B cell (primary cell): ENCODE data around the gene POLR1G. TPM values are rescaled to one million over a fixed set of nuclear protein-coding genes. Genes with fewer than 3 reads are reported as not detected.
A peak's percentile ranks its signal among the peaks of the same experiment; 100 is the strongest.
"Not testable (repeated sequence)": the region's sequence is repeated elsewhere in the genome, so short reads cannot be mapped to it uniquely, and the experiment has no call there.

Source experiments
- ATAC-seq: fragments of 200-7000 bp; cut with Tn5 transposase; one replicate; pipeline ENCODE4 v1.10.0; 2021; ENCODE audit warnings: low read depth, mild to moderate bottlenecking, moderate number of reproducible peaks, moderate library complexity
- CTCF ChIA-PET: fragments of 350-600 bp; sonication (Branson Sonifier 250); formaldehyde crosslinking; loops from one replicate; lab custom pipeline; 2021; ENCODE audit warnings: antibody characterized with exemption, inconsistent platforms; lab: Charles Lee
- POLR2A ChIA-PET: fragments of 350-600 bp; sonication (Branson Sonifier 250); formaldehyde crosslinking; loops from one replicate; lab custom pipeline; 2021; ENCODE audit warnings: antibody characterized with exemption; lab: Charles Lee
- DNase-seq: peaks from one replicate; pipeline ENCODE4 v3.0.0; 2013
- H2AFZ ChIP-seq: 2 replicates; pipeline ENCODE4 v1.6.1; 2012; ENCODE audit warnings: mild to moderate bottlenecking, low read depth, low read length; ENCODE audit not compliant: insufficient read depth, poor library complexity, severe bottlenecking
- H3K27ac ChIP-seq, 2 donors: 1 replicate in 1 of 2; 2 replicates in 1 of 2; pipeline ENCODE4 v1.5.1; 2012 to 2013; ENCODE audit warnings: low read length in 2 of 2, mild to moderate bottlenecking in 2 of 2, moderate library complexity in 1 of 2
- H3K27me3 ChIP-seq, 4 experiments: fragments of 200-600 bp in 1 of 4; sonication (generic) in 1 of 4; replicated peaks in 1 of 4; 1 replicate in 2 of 4; 2 replicates in 2 of 4; pipeline versions ENCODE4 v1.6.1 to v1.7.0; 2013 to 2016; ENCODE audit warnings: low read length in 3 of 4, mild to moderate bottlenecking in 2 of 4, mixed read lengths in 1 of 4, moderate library complexity in 1 of 4; ENCODE audit not compliant: insufficient read depth in 4 of 4, control insufficient read depth in 3 of 4; ENCODE audit errors: control extremely low read depth in 1 of 4
- H3K36me3 ChIP-seq, 2 experiments: replicated peaks in 1 of 2; 1 replicate in 1 of 2; 2 replicates in 1 of 2; pipeline versions ENCODE4 v1.6.1 to v1.7.1; 2013; ENCODE audit warnings: low read length in 1 of 2; ENCODE audit not compliant: insufficient read depth in 2 of 2, control insufficient read depth in 1 of 2; ENCODE audit errors: control extremely low read depth in 1 of 2, extremely low read depth in 1 of 2
- H3K4me1 ChIP-seq, 2 donors: fragments of 200-600 bp in 1 of 2; sonication (generic) in 1 of 2; 1 replicate in 1 of 2; 2 replicates in 1 of 2; pipeline versions ENCODE4 v1.5.1 to v1.6.1; 2013 to 2017; ENCODE audit warnings: low read length in 2 of 2; ENCODE audit not compliant: control insufficient read depth in 2 of 2, insufficient read depth in 2 of 2
- H3K4me2 ChIP-seq: replicated peaks from 2 replicates; pipeline ENCODE3; 2012; ENCODE audit warnings: mild to moderate bottlenecking, low read depth, low read length; ENCODE audit not compliant: poor library complexity, severe bottlenecking
- H3K4me3 ChIP-seq, 5 experiments: fragments of 200-600 bp in 1 of 5; sonication (generic) in 1 of 5; 1 replicate in 3 of 5; 2 replicates in 2 of 5; pipeline versions ENCODE4 v1.5.1 to v1.7.0; 2011 to 2016; ENCODE audit warnings: low read length in 4 of 5, mild to moderate bottlenecking in 4 of 5, low read depth in 2 of 5, control low read depth in 1 of 5, moderate library complexity in 1 of 5; ENCODE audit not compliant: insufficient read depth in 1 of 5; ENCODE audit errors: control extremely low read depth in 1 of 5, extremely low read depth in 1 of 5
- H3K79me2 ChIP-seq: fragments of 200-600 bp; sonication (generic); one replicate; pipeline ENCODE4 v1.6.0; 2016; ENCODE audit warnings: low read length; ENCODE audit not compliant: control insufficient read depth, insufficient read depth
- H3K9ac ChIP-seq: fragments of 200-600 bp; sonication (generic); 2 replicates; pipeline ENCODE4 v1.6.1; 2017; ENCODE audit warnings: mild to moderate bottlenecking, low read length, moderate library complexity
- H3K9me3 ChIP-seq, 3 donors: one replicate each; pipeline versions ENCODE4 v1.6.1 to v1.7.1; 2013; ENCODE audit warnings: low read length in 2 of 3; ENCODE audit not compliant: control insufficient read depth in 2 of 3, insufficient read depth in 1 of 3; ENCODE audit errors: control extremely low read depth in 1 of 3
- H4K20me1 ChIP-seq: 2 replicates; pipeline ENCODE4 v1.6.0; 2012; ENCODE audit warnings: mild to moderate bottlenecking, low read length; ENCODE audit not compliant: insufficient read depth, control insufficient read depth, poor library complexity, severe bottlenecking
- H3K27ac Mint-ChIP-seq: one replicate; pipeline ENCODE4 v1.8.0; 2021; ENCODE audit warnings: mixed read lengths
- H3K27me3 Mint-ChIP-seq: one replicate; pipeline ENCODE4 v1.8.0; 2021; ENCODE audit warnings: mixed read lengths
- H3K4me1 Mint-ChIP-seq: one replicate; pipeline ENCODE4 v1.8.0; 2021; ENCODE audit warnings: mixed read lengths
- H3K4me3 Mint-ChIP-seq: one replicate; pipeline ENCODE4 v1.8.0; 2021; ENCODE audit warnings: mixed read lengths
- H3K9me3 Mint-ChIP-seq: one replicate; pipeline ENCODE4 v1.8.0; 2022; ENCODE audit warnings: mixed read lengths; ENCODE audit not compliant: insufficient read depth
- EZH2 ChIP-seq: IDR thresholded peaks from 2 replicates; pipeline ENCODE4 v1.6.1; 2012; ENCODE audit warnings: borderline replicate concordance, low read depth, mild to moderate bottlenecking, moderate library complexity, low read length; ENCODE audit not compliant: insufficient read depth, poor library complexity, severe bottlenecking
- WGBS: methylation state at CpG from one replicate; pipeline ENCODE4 v1.1.5; 2013; ENCODE audit warnings: missing lambda C conversion rate; ENCODE audit not compliant: insufficient coverage; 5-methylcytosine and 5-hydroxymethylcytosine counted together
- intact Hi-C: fragments of 100-400 bp; cut with micrococcal nuclease; formaldehyde crosslinking; loops from one replicate; pipeline ENCODE4 v1.10.0; 2022
- polyA plus RNA-seq: library from polyadenylated mRNA; depleted of rRNA; stranded (reverse); fragments of >200 nt; gene quantifications from 2 replicates; pipeline ENCODE4 v1.2.3, GENCODE V29; 2012
- total RNA-seq, 2 donors: library from RNA; stranded (reverse); fragments of 120-200 nt in 1 of 2; gene quantifications; 1 replicate in 1 of 2; 2 replicates in 1 of 2; pipeline versions ENCODE4 v1.2.3 to v1.2.4, GENCODE V29; 2013 to 2022
- TF ChIP-seq, protein P1 (sequence below): fragments of 200-600 bp; IDR thresholded peaks from one replicate; pipeline ENCODE4 v1.8.0; 2022; ENCODE audit warnings: antibody characterized with exemption, mild to moderate bottlenecking

The POLR1G gene
- total and polyA plus RNA-seq, 2 donors (not counting 1 experiment from before 2014, with no cell fraction given): 2.1 to 4.3 TPM

DNA sequence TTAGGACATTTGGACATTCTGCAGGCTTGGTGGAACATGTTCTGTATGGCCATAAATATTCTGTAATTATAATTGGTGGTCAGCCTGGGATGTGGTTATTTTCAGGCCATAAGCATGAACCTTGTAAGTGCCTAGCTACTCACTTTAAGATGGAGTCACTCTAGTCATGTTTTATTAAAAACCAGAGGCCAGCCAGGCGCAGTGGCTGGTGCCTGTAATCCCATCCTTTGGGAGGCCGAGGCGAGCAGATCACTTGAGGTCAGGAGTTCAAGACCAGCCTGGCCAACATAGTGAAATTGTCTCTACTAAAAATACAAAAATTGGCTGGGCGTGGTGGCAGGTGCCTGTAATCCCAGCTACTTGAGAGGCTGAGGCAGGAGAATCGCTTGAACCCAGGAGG, 1.1 kb downstream of the POLR1G start:
- WGBS: 100% methylated on average over 2 of the region's 5 CpGs
- Mint-ChIP-seq H3K27me3 (peaks cover 13% of the 10 kb centered on the region), H3K4me1 (peaks cover 44% of the 10 kb centered on the region), H3K4me3 (peak overlapping the region; percentile 53)
- intact Hi-C loops: loop anchor here (2.0 to 10.0 kb wide), 4 partner anchors 35 to 587 kb away; partner anchors contain the start of genes CCDC61, FBXO46 and RELB
- Histone ChIP-seq H3K4me3 (peak overlapping the region in 1 of 5 experiments; percentile 97), H3K27me3 (peaks cover 0 to 26% (median 17%) of the 10 kb centered on the region in 4 experiments), H4K20me1 (peaks cover 22% of the 10 kb centered on the region), H3K4me2 (peak overlapping the region; percentile 100), H3K79me2 (peaks cover 31% of the 10 kb centered on the region), H3K4me1 (peaks cover 29 to 41% of the 10 kb centered on the region in 2 donors), H3K9me3 (peaks cover 0 to 12% (median 0%) of the 10 kb centered on the region in 3 donors)
- POLR2A ChIA-PET, H2AFZ ChIP-seq, H3K27ac Mint-ChIP-seq, ATAC-seq, H3K9me3 Mint-ChIP-seq, H3K27ac ChIP-seq, DNase-seq, H3K9ac ChIP-seq, H3K36me3 ChIP-seq: not testable (repeated sequence)
- CTCF ChIA-PET: interaction anchor here (1.2 to 1.3 kb wide), 2 partner anchors 32 to 71 kb away, joined by 5 to 7 read pairs; no protein-coding TSS in a partner anchor

DNA sequence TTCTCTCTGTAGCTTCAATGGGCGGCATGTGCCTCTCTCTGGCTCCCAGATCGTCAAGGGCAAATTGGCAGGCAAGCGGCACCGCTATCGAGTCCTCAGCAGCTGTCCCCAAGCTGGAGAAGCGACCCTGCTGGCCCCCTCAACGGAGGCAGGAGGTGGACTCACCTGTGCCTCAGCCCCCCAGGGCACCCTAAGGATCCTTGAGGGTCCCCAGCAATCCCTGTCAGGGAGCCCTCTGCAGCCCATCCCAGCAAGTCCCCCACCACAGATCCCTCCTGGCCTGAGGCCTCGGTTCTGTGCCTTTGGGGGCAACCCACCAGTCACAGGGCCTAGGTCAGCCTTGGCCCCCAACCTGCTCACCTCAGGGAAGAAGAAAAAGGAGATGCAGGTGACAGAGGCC, 1.7 kb downstream of the POLR1G start:
- intact Hi-C loops: loop anchor here (5.0 to 10.0 kb wide), 3 partner anchors 34 to 587 kb away; partner anchors contain the start of genes CCDC61 and RELB
- WGBS: 95% methylated on average over 8 of the region's 8 CpGs
- H3K9ac ChIP-seq: no peak overlapping the region
- peaks cover 17% of the 10 kb centered on the region for H4K20me1 ChIP-seq
- TF ChIP-seq, protein P1, sequence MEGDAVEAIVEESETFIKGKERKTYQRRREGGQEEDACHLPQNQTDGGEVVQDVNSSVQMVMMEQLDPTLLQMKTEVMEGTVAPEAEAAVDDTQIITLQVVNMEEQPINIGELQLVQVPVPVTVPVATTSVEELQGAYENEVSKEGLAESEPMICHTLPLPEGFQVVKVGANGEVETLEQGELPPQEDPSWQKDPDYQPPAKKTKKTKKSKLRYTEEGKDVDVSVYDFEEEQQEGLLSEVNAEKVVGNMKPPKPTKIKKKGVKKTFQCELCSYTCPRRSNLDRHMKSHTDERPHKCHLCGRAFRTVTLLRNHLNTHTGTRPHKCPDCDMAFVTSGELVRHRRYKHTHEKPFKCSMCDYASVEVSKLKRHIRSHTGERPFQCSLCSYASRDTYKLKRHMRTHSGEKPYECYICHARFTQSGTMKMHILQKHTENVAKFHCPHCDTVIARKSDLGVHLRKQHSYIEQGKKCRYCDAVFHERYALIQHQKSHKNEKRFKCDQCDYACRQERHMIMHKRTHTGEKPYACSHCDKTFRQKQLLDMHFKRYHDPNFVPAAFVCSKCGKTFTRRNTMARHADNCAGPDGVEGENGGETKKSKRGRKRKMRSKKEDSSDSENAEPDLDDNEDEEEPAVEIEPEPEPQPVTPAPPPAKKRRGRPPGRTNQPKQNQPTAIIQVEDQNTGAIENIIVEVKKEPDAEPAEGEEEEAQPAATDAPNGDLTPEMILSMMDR: no peak
- no peak for TF ChIP-seq EZH2
- ATAC-seq: no peak
- peaks cover 25 to 37% of the 10 kb centered on the region in 2 donors for H3K4me1 ChIP-seq
- Mint-ChIP-seq H3K4me1 (peaks cover 42% of the 10 kb centered on the region), H3K27me3 (peaks cover 10% of the 10 kb centered on the region), H3K9me3 (no peaks in the 10 kb centered on the region), H3K27ac (peak overlapping the region; percentile 59), H3K4me3 (peak overlapping the region; percentile 59)
- ChIA-PET POLR2A (no interaction called here), CTCF (interaction anchor here (1.2 to 1.3 kb wide), 2 partner anchors 31 to 71 kb away, joined by 5 to 7 read pairs; no protein-coding TSS in a partner anchor)
- H3K79me2 ChIP-seq: peaks cover 31% of the 10 kb centered on the region
- peaks cover 0 to 21% (median 13%) of the 10 kb centered on the region in 4 experiments for H3K27me3 ChIP-seq
- H3K27ac ChIP-seq: no peak overlapping the region
- peaks cover 0 to 3% of the 10 kb centered on the region in 2 experiments for H3K36me3 ChIP-seq
- peaks cover 0 to 12% (median 0%) of the 10 kb centered on the region in 3 donors for H3K9me3 ChIP-seq
- no peak overlapping the region for H3K4me3 ChIP-seq
- H2AFZ ChIP-seq: no peak overlapping the region
- no peak for DNase-seq
- no peak overlapping the region for H3K4me2 ChIP-seq
